Activated effector memory CD4-positive, alpha-beta T cell treated with anti-CD3 and anti-CD28 coated beads, Interleukin-2, amount 50 U/mL, for 16 hours (primary cell): ENCODE measurements around the gene DMTF1.
"Not testable (repeated sequence)": the region's sequence is repeated elsewhere in the genome, so short reads cannot be mapped to it uniquely, and the experiment has no call there.

Source experiments
- DNase-seq: peaks from one replicate; pipeline ENCODE4 v3.0.0-alpha.2; 2020

DMTF1 gene, protein sequence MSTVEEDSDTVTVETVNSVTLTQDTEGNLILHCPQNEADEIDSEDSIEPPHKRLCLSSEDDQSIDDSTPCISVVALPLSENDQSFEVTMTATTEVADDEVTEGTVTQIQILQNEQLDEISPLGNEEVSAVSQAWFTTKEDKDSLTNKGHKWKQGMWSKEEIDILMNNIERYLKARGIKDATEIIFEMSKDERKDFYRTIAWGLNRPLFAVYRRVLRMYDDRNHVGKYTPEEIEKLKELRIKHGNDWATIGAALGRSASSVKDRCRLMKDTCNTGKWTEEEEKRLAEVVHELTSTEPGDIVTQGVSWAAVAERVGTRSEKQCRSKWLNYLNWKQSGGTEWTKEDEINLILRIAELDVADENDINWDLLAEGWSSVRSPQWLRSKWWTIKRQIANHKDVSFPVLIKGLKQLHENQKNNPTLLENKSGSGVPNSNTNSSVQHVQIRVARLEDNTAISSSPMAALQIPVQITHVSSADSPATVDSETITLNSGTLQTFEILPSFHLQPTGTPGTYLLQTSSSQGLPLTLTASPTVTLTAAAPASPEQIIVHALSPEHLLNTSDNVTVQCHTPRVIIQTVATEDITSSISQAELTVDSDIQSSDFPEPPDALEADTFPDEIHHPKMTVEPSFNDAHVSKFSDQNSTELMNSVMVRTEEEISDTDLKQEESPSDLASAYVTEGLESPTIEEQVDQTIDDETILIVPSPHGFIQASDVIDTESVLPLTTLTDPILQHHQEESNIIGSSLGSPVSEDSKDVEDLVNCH

GRCh38 chr7:87152112-87152896 is at the start of gene DMTF1:
DMTF1 (plus strand) TSS chr7:87152453; CDS start chr7:87164942, 12,489 bp downstream.
- peak; percentile 95 for DNase-seq

DNA sequence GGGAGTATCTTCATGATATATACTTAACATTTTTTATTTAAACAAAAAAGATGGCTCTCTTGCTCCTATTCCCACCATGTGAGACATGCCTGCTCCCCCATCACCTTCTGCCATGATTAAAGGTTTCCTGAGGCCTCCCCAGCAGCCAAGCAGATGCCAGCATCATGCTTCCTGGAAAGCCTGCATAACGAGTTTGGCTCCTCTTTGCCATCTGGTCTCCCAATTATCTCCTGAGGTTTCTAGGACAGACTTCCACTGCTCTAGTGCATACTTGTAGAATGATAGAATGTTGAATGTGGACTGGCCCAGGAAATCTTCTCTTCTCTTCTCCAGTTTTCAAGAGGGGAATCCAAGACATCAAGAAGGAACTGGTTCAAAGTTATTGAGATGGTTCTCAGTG is 46.9 kb upstream of the DMTF1 start:
- DNase-seq, result no peak

DNA sequence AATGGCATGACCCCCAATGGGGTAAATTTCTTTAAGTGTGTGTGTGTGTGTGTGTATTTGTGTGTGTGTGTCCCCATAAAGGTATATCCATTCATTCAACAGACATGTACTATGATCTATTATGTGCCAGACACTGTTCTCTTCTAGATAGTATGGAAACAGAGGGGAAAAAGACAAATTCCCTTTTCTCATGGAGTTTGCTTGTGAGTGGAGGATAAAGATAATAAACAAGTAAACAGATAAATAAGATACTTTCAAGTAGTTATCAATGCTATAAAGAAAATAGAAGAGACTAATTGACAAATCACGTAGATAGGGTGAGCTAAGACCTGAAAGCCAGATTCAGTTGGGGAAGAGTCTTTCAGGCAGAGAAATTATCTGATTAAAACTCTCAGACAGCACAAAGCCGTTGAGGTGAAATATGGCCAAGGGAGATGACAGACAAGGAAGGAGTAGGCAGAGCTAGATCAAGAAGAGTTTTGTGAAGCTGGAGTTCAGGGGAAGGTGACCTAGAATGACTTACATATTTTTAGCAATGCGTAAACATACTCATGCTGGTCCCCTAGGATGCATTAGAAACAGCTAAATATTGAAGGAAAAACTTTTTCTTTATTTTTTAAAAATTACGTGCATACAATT is 45.2 kb upstream of the DMTF1 start:
- no peak for DNase-seq

- no peak for DNase-seq
Observed at GRCh38 chr7:87107949-87108776, 44.1 kb upstream of the DMTF1 start.

GRCh38 chr7:87110778-87111177 is 41.5 kb upstream of the DMTF1 start:
- no peak for DNase-seq

GRCh38 chr7:87111877-87112276 is 40.4 kb upstream of the DMTF1 start:
- DNase-seq, result no peak

DNA sequence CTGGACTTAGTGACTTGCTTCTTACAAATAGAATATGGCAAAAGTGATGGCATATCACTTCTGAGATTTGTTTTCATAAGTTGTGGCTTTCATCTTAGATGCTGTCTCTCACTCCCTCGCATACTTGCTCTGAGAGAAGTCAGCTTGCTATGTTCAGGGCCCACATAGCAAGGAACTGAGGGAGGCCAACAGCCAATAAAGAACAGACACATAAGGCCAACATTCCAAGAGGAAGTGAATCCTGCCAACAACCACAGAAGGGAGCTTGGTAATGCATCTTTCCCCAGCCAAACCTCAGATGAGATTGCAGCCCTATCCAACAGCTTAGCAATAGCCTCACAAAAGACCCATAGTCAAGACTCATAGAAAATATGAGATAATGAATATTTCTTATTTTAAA is 39.2 kb upstream of the DMTF1 start:
- no peak for DNase-seq

GRCh38 chr7:87113904-87114303 is 38.3 kb upstream of the DMTF1 start:
- DNase-seq, result not testable (repeated sequence)

- not testable (repeated sequence) for DNase-seq
Observed at GRCh38 chr7:87115772-87116171, 36.5 kb upstream of the DMTF1 start.

GRCh38 chr7:87116315-87116714 is 35.9 kb upstream of the DMTF1 start:
- no peak for DNase-seq

- DNase-seq, result no peak
Observed at GRCh38 chr7:87119581-87119980, 32.7 kb upstream of the DMTF1 start.

GRCh38 chr7:87123105-87123504 is 29.1 kb upstream of the DMTF1 start:
- DNase-seq, result no peak

GRCh38 chr7:87127019-87127418 is 25.2 kb upstream of the DMTF1 start:
- DNase-seq, result no peak

DNA sequence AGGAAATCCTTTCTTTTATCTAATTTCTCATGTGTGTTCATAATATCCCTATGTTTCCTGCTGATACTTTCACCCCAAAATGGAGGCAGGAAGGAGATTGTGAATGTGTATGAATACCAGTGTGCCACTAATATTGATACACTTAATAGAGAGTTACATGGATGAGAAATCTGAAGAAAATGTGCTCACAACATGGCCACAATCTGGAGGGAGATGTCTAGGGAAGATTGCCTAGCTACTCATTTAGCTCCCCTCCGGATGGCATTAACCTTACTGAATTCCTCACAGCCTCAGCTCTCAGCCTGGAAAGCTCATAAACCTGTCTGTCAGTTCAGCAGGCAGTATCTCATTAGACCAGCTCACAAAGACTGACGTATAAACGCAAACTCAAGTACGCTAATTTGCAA is 23.4 kb upstream of the DMTF1 start:
- DNase-seq, result no peak

DNA sequence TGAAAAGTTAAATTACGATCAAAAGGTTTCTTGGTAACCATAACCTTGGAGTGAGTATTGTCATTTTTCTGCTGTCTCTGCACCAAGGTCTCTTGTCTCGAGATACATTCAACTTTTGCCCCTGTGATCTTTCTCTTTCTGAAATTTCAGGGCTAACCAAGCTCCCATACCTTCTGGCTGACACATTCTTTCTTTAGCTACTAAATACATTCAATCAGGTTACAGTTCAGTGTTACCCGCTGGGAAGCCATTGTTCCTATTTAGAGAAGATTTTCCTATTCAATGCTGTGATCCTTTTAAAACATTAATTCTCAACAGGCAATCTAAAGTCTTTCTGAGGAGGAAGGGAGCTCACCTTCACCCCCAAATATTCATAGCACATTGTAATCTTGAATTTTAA is 22.9 kb upstream of the DMTF1 start:
- DNase-seq, result no peak

DNA sequence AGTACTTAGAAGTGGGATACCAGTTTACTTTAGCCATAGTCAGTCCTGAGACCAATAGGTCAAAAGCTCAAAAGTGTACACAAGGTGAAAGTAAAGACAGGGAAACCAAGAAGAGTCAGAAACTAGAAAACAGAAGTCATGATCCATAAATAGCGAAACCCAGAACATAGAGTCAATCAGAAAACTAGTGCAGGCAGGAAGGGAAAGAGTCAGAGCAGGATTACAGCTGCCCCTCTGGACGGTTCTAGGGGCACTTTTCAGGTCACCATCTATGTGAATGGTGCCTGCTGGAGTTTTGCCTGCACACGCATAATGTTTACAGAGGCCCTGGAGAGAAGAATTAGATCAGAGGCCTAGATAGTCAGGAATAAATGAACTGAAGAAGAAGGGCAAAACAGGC is 22.4 kb upstream of the DMTF1 start:
- DNase-seq, result no peak

GRCh38 chr7:87131771-87132170 is 20.5 kb upstream of the DMTF1 start:
- DNase-seq, result no peak

GRCh38 chr7:87137271-87137670 is 15.0 kb upstream of the DMTF1 start:
- no peak for DNase-seq

DNA sequence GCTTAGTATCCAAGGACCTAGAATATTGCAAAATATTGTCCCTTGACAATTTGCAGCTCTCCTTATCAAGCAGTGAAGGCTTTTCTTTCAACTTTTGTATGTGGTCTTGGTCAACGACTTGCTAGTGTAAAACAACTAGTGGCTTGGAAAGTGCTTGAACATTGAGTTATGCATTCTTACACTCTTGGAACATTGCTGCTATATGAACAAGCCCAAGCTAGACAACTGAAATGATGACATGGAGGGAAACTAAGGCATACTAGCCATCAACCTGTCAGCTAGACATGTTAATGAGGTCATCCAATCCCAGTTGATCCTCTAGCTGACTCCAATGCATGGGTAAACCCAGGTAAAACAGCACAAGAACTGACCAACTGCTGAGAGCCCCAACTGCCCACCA is 12.7 kb upstream of the DMTF1 start:
- DNase-seq, result no peak

DNA sequence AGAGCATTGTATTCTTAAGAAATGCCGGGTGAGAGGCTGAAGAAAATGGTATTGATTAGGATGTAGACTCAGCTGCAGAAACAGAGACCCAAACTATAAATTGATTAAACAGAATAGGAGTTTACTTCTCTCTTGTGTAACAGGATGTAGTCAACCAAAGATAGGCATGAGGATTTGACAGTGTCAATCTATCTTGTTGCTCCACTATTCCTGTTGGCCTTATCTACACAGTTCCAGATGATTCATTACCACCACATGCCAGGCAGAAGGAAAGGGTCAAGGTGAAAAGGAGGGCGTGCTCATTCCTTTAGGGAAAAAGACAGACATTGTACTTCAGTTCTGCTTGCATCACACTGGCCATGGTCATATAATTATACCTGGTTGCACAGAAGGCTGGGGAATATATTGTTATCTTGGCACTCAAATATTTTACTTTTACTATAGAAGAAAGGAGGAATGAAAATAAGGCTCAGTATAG is 11.9 kb upstream of the DMTF1 start:
- no peak for DNase-seq

- no peak for DNase-seq
Observed at GRCh38 chr7:87144173-87144657, 8.0 kb upstream of the DMTF1 start.
